T-helper 2 cell treated with Interferon-gamma antibody and Interleukin-4, amounts not matched to agents 5 μg/mL and 100 μg/mL, for 36 hours (primary cell): Measurements from ENCODE around the gene CAMK2D.

Source experiments
- DNase-seq: peaks from one replicate; pipeline ENCODE4 v3.0.0; 2021; ENCODE audit warnings: low spot score
- H3K27ac Mint-ChIP-seq: one replicate; pipeline ENCODE4 v1.8.0; 2021; ENCODE audit warnings: mild to moderate bottlenecking, mixed read lengths
- H3K27me3 Mint-ChIP-seq: one replicate; pipeline ENCODE4 v1.8.0; 2021; ENCODE audit warnings: low read depth, mixed read lengths
- H3K36me3 Mint-ChIP-seq: one replicate; pipeline ENCODE4 v1.8.0; 2021; ENCODE audit warnings: low read depth, mixed read lengths
- H3K4me1 Mint-ChIP-seq: one replicate; pipeline ENCODE4 v1.8.0; 2021; ENCODE audit warnings: low read depth, mixed read lengths
- H3K4me3 Mint-ChIP-seq: one replicate; pipeline ENCODE4 v1.8.0; 2022; ENCODE audit warnings: mild to moderate bottlenecking, moderate library complexity, mixed read lengths
- H3K9me3 Mint-ChIP-seq: one replicate; pipeline ENCODE4 v1.8.0; 2021; ENCODE audit warnings: mixed read lengths

The CAMK2D gene

GRCh38 chr4:113758372-113758771 lies 3.2 kb downstream of the CAMK2D start:
- peaks cover 47% of the 10 kb centered on the region for H3K4me1 Mint-ChIP-seq
- no peak for DNase-seq
- H3K27me3 Mint-ChIP-seq = no peaks in the 10 kb centered on the region

DNA sequence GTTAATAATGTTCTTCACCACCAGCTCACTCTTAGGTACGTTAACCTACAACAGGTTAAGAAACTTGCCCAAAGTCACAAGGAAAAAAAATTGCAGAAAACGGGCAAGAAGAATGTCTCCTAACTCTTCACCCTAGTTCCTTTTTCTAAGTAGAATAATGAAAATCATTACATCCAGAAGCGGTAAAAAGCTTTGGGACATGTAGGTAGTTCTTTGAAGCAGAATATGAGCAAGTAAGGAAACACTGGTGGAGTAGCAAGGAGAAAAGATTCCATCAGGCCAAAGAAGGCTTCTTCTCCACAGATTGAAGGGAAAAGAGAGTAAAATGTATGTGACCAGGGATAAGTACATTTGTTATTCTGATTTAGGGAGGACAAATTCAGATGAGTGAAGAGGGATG lies 4.1 kb downstream of the CAMK2D start:
- DNase-seq = no peak
- Mint-ChIP-seq H3K4me3 (peak overlapping the region; percentile 97), H3K9me3 (no peaks in the 10 kb centered on the region), H3K27me3 (no peaks in the 10 kb centered on the region), H3K4me1 (peaks cover 49% of the 10 kb centered on the region), H3K27ac (peak overlapping the region; percentile 63), H3K36me3 (peaks cover 39% of the 10 kb centered on the region)

More at GRCh38 chr4:113758372-113758771, 3.2 kb downstream of the CAMK2D start:
- Mint-ChIP-seq H3K9me3 (no peaks in the 10 kb centered on the region), H3K27ac (peak overlapping the region; percentile 83), H3K36me3 (peaks cover 34% of the 10 kb centered on the region), H3K4me3 (peak overlapping the region; percentile 97)

DNA sequence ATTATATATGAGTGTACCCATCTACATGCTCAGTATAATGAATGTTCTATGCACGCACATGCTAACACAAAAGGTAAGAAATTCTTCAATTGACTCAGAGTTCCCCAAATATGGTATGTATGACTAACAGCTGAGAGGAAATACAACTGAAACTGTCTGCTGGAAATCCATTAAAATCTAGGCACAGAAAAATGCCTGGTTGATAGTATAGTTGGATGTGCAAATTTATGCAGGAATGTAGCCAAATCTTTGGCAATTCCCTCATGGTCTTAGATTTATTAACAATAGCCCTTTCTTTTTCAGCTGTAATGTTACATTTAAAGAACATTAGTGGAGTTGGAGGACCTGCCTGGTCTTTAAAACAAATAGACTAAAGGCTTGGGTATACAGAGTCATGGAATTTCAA lies 5.5 kb downstream of the CAMK2D start:
- Mint-ChIP-seq H3K27ac (peak overlapping the region; percentile 43), H3K9me3 (no peaks in the 10 kb centered on the region), H3K27me3 (no peaks in the 10 kb centered on the region), H3K4me1 (peaks cover 50% of the 10 kb centered on the region), H3K4me3 (peak overlapping the region; percentile 55), H3K36me3 (peaks cover 43% of the 10 kb centered on the region)
- no peak for DNase-seq

- H3K4me1 Mint-ChIP-seq = peaks cover 27% of the 10 kb centered on the region
- H3K4me3 Mint-ChIP-seq = no peak overlapping the region
- no peaks in the 10 kb centered on the region for H3K27me3 Mint-ChIP-seq
- DNase-seq = no peak
- no peaks in the 10 kb centered on the region for H3K9me3 Mint-ChIP-seq
- peaks cover 43% of the 10 kb centered on the region for H3K36me3 Mint-ChIP-seq
- peak overlapping the region; percentile 38 for H3K27ac Mint-ChIP-seq
Observed at GRCh38 chr4:113750734-113751133, 10.8 kb downstream of the CAMK2D start.

DNA sequence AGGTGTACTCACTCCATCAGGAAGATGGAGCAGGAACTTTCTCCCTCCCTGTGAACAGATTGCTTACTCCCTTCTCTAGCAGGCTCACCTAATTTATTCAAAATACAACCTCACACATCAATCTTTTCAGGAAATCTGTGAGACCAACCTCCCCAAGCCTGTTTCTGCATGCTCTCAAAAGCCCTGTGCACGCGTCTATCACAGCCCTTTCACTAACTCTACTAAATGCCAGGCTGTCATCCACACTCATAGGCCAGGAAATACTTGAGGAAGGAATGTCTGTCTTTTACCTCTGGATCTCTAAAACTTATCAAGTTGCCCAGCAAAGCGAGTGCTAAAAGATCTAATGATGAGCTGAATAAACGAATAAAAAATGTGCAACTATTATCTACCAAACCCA lies 11.2 kb downstream of the CAMK2D start:
- no peaks in the 10 kb centered on the region for H3K9me3 Mint-ChIP-seq
- H3K4me1 Mint-ChIP-seq = peaks cover 23% of the 10 kb centered on the region
- no peak overlapping the region for H3K4me3 Mint-ChIP-seq
- no peak overlapping the region for H3K27ac Mint-ChIP-seq
- no peaks in the 10 kb centered on the region for H3K27me3 Mint-ChIP-seq
- peaks cover 44% of the 10 kb centered on the region for H3K36me3 Mint-ChIP-seq
- no peak for DNase-seq

GRCh38 chr4:113749178-113749577 lies 12.4 kb downstream of the CAMK2D start:
- no peaks in the 10 kb centered on the region for H3K9me3 Mint-ChIP-seq
- H3K27ac Mint-ChIP-seq = no peak overlapping the region
- DNase-seq = no peak
- H3K27me3 Mint-ChIP-seq = no peaks in the 10 kb centered on the region
- peaks cover 18% of the 10 kb centered on the region for H3K4me1 Mint-ChIP-seq
- H3K36me3 Mint-ChIP-seq = peaks cover 39% of the 10 kb centered on the region
- H3K4me3 Mint-ChIP-seq = no peak overlapping the region

- H3K9me3 Mint-ChIP-seq = no peaks in the 10 kb centered on the region
- peaks cover 37% of the 10 kb centered on the region for H3K36me3 Mint-ChIP-seq
- no peaks in the 10 kb centered on the region for H3K27me3 Mint-ChIP-seq
- DNase-seq = no peak
- no peak overlapping the region for H3K27ac Mint-ChIP-seq
- H3K4me3 Mint-ChIP-seq = no peak overlapping the region
- peaks cover 16% of the 10 kb centered on the region for H3K4me1 Mint-ChIP-seq
Observed at GRCh38 chr4:113747949-113748348, 13.6 kb downstream of the CAMK2D start.

DNA sequence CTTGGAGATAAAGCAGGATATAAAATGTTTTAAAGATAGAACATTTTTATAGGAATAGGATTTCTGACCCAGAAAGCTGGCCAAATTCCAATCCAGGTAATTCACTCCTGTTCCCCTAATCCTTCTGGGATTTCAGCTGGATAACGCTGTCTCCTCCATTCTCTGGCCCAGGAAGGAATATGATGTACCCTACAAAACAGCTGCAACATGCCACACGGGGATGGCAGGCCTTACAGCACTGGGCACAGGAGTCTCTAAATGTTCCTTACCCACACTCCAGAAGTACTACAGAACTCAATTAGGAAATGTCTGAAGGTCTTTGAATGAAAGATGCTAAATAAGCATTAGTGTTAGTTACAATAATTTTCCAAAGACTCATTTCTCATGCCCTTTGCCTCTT lies 15.8 kb downstream of the CAMK2D start:
- H3K4me1 Mint-ChIP-seq = peaks cover 14% of the 10 kb centered on the region
- no peak overlapping the region for H3K27ac Mint-ChIP-seq
- no peaks in the 10 kb centered on the region for H3K9me3 Mint-ChIP-seq
- DNase-seq = no peak
- H3K4me3 Mint-ChIP-seq = no peak overlapping the region
- H3K27me3 Mint-ChIP-seq = no peaks in the 10 kb centered on the region
- peaks cover 32% of the 10 kb centered on the region for H3K36me3 Mint-ChIP-seq

GRCh38 chr4:113744667-113745240 lies 16.8 kb downstream of the CAMK2D start:
- H3K4me3 Mint-ChIP-seq = no peak overlapping the region

DNA sequence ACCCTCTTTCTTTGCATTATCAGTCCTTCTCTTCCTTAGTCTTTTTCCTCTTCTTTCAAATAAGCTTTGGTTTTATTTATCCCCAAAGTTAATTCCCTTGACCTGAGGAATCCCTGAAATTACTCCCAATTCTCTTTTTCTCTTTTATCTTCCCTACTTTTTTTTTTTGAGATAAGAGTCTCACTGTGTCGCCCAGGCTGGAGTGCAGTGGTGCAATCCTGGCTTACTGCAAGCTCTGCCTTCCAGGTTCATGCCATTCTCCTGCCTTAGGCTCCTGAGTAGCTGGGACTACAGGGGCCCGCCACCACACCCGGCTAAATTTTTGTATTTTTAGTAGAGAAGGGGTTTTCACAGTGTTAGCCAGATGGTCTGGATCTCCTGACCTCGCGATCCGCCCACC lies 17.8 kb downstream of the CAMK2D start:
- no peaks in the 10 kb centered on the region for H3K27me3 Mint-ChIP-seq
- no peaks in the 10 kb centered on the region for H3K9me3 Mint-ChIP-seq
- H3K4me1 Mint-ChIP-seq = peaks cover 18% of the 10 kb centered on the region
- no peak overlapping the region for H3K27ac Mint-ChIP-seq
- H3K4me3 Mint-ChIP-seq = no peak overlapping the region
- peaks cover 34% of the 10 kb centered on the region for H3K36me3 Mint-ChIP-seq
- no peak for DNase-seq

More at GRCh38 chr4:113744667-113745240, 16.8 kb downstream of the CAMK2D start:
- Mint-ChIP-seq H3K4me1 (peaks cover 11% of the 10 kb centered on the region), H3K27ac (no peak overlapping the region), H3K27me3 (no peaks in the 10 kb centered on the region), H3K9me3 (no peaks in the 10 kb centered on the region), H3K36me3 (peaks cover 29% of the 10 kb centered on the region)
- DNase-seq = no peak

DNA sequence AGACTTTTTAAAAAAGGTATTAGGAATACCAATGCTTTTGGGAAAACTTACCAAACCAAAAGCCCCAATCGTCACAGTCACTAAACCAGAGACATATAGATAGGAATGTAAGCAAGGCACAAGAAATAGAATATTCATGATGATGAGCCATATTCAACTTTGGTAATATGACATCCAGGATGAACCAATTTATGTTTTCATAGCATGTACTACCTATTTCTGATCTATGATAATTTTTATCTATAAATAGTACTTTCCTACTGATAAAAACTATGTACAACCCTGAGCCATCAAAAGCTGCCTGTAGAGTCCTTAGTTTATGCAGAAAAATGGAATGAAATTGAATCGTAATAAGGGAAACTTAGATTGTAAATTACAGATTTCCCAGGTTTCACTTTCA lies 18.9 kb downstream of the CAMK2D start:
- Mint-ChIP-seq H3K9me3 (no peaks in the 10 kb centered on the region), H3K4me3 (no peak overlapping the region), H3K27ac (no peak overlapping the region)

DNA sequence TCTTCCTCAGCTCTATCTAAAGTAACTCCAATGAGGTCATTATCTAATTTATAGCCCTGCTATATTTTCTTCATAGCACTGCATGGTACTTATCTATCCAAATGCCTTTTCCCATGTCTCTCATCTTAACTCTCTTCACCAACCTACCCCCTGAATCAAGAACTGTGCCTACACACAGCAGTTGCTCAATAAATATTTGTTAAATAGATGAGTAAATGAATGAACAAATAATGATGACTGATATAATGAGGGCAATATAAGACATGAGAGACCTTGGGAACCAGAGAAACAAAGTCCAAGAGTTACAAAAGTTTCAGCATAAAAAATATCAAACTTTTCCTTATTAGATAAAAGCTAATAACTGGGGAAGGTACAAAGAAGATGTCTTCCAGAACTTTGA lies 19.6 kb downstream of the CAMK2D start:
- Mint-ChIP-seq H3K9me3 (no peaks in the 10 kb centered on the region), H3K27ac (no peak overlapping the region), H3K27me3 (no peaks in the 10 kb centered on the region), H3K4me3 (no peak overlapping the region), H3K4me1 (peaks cover 19% of the 10 kb centered on the region), H3K36me3 (peaks cover 31% of the 10 kb centered on the region)
- no peak for DNase-seq

More for the DNA sequence above, 18.9 kb downstream of the CAMK2D start:
- peaks cover 30% of the 10 kb centered on the region for H3K36me3 Mint-ChIP-seq
- no peaks in the 10 kb centered on the region for H3K27me3 Mint-ChIP-seq
- no peak for DNase-seq
- peaks cover 19% of the 10 kb centered on the region for H3K4me1 Mint-ChIP-seq

DNA sequence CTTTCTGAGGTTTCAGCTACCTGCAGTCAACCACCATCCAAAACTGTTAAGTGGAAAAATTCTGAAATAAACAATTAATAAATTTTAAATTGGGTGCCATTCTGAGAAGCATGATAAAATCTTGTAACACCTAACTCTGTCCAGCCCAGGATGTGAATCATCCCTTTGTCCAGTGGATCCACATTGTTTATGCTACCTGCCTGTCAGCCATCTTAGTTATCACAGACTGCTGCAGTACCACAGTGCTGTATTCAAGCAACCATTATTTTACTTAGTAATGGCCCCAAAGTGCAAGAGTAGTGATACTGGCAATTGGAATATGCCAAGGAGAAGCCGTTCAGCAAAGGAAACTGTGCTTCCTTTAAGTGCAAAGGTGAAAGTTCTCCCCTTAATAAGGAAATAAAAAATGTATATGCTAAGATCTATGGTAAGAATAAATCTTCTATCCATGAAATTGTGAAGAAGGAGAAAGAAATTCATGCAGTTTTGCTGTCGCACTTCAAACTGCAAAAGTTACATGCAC lies 20.6 kb downstream of the CAMK2D start:
- H3K9me3 Mint-ChIP-seq = no peaks in the 10 kb centered on the region
- no peak for DNase-seq
- peaks cover 38% of the 10 kb centered on the region for H3K36me3 Mint-ChIP-seq
- no peaks in the 10 kb centered on the region for H3K27me3 Mint-ChIP-seq
- no peak overlapping the region for H3K27ac Mint-ChIP-seq
- peaks cover 22% of the 10 kb centered on the region for H3K4me1 Mint-ChIP-seq
- no peak overlapping the region for H3K4me3 Mint-ChIP-seq

GRCh38 chr4:113739197-113739596 lies 22.3 kb downstream of the CAMK2D start:
- Mint-ChIP-seq H3K27me3 (no peaks in the 10 kb centered on the region), H3K36me3 (peaks cover 47% of the 10 kb centered on the region)

GRCh38 chr4:113738251-113738650 lies 23.3 kb downstream of the CAMK2D start:
- H3K4me3 Mint-ChIP-seq = no peak overlapping the region

More at GRCh38 chr4:113739197-113739596, 22.3 kb downstream of the CAMK2D start:
- H3K27ac Mint-ChIP-seq = peak overlapping the region; percentile 45
- H3K4me1 Mint-ChIP-seq = peaks cover 22% of the 10 kb centered on the region
- no peaks in the 10 kb centered on the region for H3K9me3 Mint-ChIP-seq
- H3K4me3 Mint-ChIP-seq = no peak overlapping the region
- DNase-seq = no peak

More at GRCh38 chr4:113738251-113738650, 23.3 kb downstream of the CAMK2D start:
- Mint-ChIP-seq H3K27ac (no peak overlapping the region), H3K4me1 (peaks cover 23% of the 10 kb centered on the region), H3K27me3 (no peaks in the 10 kb centered on the region), H3K36me3 (peaks cover 51% of the 10 kb centered on the region), H3K9me3 (no peaks in the 10 kb centered on the region)
- DNase-seq = no peak
